Ishikawa (cell line): Measurements from ENCODE around the gene HOATZ.

Source experiments
- CEBPB ChIP-seq: IDR thresholded peaks from 2 replicates; pipeline ENCODE4 v1.6.1; 2012
- CREB1 ChIP-seq: IDR thresholded peaks from 2 replicates; pipeline ENCODE4 v1.6.1; 2012; ENCODE audit warnings: low read depth
- EGR1 ChIP-seq: IDR thresholded peaks from 2 replicates; pipeline ENCODE4 v1.6.1; 2012
- EP300 ChIP-seq: IDR thresholded peaks from 2 replicates; pipeline ENCODE4 v1.6.1; 2012; ENCODE audit warnings: borderline replicate concordance
- FOXM1 ChIP-seq: IDR thresholded peaks from 2 replicates; pipeline ENCODE4 v1.6.1; 2012; ENCODE audit warnings: low read depth, borderline replicate concordance
- NFIC ChIP-seq: IDR thresholded peaks from 2 replicates; pipeline ENCODE4 v1.6.1; 2012
- RAD21 ChIP-seq: IDR thresholded peaks from 2 replicates; pipeline ENCODE4 v1.6.1; 2012; ENCODE audit warnings: low read depth
- TAF1 ChIP-seq: IDR thresholded peaks from 2 replicates; pipeline ENCODE4 v1.6.1; 2012; ENCODE audit warnings: low read depth, mild to moderate bottlenecking
- TCF12 ChIP-seq: IDR thresholded peaks from 2 replicates; pipeline ENCODE4 v1.6.1; 2012; ENCODE audit warnings: low read depth
- TEAD4 ChIP-seq: IDR thresholded peaks from 2 replicates; pipeline ENCODE4 v1.6.1; 2012
- YY1 ChIP-seq: IDR thresholded peaks from 2 replicates; pipeline ENCODE4 v1.6.1; 2012; ENCODE audit warnings: low read depth
- ZBTB7A ChIP-seq: IDR thresholded peaks from 2 replicates; pipeline ENCODE4 v1.6.1; 2012; ENCODE audit warnings: low read depth
- TF ChIP-seq, protein P1 (sequence below): IDR thresholded peaks from 2 replicates; pipeline ENCODE4 v1.6.1; 2012
- TF ChIP-seq, protein P2 (sequence below): IDR thresholded peaks from 2 replicates; pipeline ENCODE4 v1.6.1; 2012
- TF ChIP-seq, protein P3 (sequence below): IDR thresholded peaks from 2 replicates; pipeline ENCODE4 v1.6.1; 2012; ENCODE audit warnings: low read depth, mild to moderate bottlenecking

HOATZ gene

DNA sequence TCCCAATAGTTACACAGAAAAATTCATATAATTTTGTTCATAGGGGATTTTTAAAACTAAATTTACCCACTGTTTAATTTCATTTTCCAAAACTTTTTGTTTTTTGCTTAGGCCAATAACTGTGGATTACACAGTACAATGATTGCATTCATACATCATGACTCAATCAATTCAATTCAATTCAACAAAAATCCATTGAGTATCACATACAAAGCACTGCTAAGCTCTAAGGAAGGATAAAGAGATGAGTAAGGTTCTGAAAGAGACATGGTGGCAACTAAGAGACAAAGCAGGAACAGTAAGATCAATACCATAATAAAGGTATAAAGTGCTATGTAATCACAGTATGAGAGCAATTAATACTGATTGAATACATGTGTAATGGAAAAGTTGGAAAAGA lies 16.6 kb downstream of the HOATZ start:
- TF ChIP-seq YY1 (no peak), EP300 (no peak), TEAD4 (no peak), FOXM1 (no peak), RAD21 (no peak), TAF1 (no peak), CEBPB (no peak), EGR1 (no peak), CREB1 (no peak), TCF12 (no peak), ZBTB7A (no peak), NFIC (no peak)
- TF ChIP-seq, protein P1, sequence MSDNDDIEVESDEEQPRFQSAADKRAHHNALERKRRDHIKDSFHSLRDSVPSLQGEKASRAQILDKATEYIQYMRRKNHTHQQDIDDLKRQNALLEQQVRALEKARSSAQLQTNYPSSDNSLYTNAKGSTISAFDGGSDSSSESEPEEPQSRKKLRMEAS, result no peak
- TF ChIP-seq, protein P2, sequence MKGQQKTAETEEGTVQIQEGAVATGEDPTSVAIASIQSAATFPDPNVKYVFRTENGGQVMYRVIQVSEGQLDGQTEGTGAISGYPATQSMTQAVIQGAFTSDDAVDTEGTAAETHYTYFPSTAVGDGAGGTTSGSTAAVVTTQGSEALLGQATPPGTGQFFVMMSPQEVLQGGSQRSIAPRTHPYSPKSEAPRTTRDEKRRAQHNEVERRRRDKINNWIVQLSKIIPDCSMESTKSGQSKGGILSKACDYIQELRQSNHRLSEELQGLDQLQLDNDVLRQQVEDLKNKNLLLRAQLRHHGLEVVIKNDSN, result no peak
- TF ChIP-seq, protein P3, sequence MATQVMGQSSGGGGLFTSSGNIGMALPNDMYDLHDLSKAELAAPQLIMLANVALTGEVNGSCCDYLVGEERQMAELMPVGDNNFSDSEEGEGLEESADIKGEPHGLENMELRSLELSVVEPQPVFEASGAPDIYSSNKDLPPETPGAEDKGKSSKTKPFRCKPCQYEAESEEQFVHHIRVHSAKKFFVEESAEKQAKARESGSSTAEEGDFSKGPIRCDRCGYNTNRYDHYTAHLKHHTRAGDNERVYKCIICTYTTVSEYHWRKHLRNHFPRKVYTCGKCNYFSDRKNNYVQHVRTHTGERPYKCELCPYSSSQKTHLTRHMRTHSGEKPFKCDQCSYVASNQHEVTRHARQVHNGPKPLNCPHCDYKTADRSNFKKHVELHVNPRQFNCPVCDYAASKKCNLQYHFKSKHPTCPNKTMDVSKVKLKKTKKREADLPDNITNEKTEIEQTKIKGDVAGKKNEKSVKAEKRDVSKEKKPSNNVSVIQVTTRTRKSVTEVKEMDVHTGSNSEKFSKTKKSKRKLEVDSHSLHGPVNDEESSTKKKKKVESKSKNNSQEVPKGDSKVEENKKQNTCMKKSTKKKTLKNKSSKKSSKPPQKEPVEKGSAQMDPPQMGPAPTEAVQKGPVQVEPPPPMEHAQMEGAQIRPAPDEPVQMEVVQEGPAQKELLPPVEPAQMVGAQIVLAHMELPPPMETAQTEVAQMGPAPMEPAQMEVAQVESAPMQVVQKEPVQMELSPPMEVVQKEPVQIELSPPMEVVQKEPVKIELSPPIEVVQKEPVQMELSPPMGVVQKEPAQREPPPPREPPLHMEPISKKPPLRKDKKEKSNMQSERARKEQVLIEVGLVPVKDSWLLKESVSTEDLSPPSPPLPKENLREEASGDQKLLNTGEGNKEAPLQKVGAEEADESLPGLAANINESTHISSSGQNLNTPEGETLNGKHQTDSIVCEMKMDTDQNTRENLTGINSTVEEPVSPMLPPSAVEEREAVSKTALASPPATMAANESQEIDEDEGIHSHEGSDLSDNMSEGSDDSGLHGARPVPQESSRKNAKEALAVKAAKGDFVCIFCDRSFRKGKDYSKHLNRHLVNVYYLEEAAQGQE, result no peak

DNA sequence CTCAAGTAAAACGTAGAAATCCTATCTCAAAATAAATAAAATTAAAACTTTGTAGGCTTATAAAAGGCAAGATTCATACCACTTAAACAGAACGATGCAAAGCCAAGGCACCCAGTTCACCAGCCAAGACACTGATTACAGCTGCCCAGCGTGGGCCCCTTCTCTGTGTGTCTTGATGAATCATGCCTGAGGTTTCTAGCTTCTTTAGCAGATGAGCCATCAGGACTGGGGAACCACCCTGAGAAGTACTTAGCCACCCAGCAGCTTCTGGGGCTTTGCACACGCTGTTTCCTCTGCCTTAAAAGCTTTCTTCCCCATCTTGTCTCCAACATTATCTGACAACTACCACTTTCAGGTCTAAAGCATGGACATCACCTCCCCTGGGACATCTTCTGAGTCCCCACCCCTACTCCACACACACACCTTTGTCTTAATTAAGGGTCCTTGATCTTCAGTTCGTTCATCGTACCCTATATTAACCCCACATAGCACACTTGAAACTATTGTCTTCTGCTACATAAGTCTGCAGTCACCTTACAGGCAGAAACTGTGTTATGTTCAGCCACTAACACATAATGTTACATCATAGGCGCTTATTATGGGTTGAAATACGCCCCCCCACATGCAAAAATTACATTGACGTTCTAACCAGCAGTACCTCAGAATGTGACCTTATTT lies 17.2 kb downstream of the HOATZ start:
- TF ChIP-seq, protein P2, result no peak
- TF ChIP-seq, protein P1, result no peak

DNA sequence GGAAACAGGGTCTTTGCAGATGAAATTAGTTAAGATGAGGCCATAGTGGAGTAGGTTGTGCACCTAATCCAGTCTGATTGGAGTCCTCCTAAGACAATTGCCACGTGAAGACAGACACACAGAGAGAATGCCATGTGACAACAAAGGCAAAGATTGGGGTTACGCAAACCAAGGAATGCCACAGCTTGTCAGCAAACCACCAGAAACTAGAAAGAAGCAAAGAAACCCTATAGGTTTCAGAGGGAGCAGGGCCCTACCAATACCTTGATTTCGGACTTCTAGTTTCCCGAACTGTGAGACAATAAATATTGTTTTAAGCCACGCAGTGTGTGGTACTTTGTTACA lies 17.8 kb downstream of the HOATZ start:
- no peak for TF ChIP-seq TAF1
- no peak for TF ChIP-seq ZBTB7A
- no peak for TF ChIP-seq TEAD4
- TF ChIP-seq, protein P1, result no peak
- TF ChIP-seq TCF12, result no peak
- TF ChIP-seq, protein P3, result no peak
- no peak for TF ChIP-seq YY1
- no peak for TF ChIP-seq NFIC
- TF ChIP-seq EP300, result no peak
- TF ChIP-seq EGR1, result no peak
- TF ChIP-seq, protein P2, result no peak
- TF ChIP-seq FOXM1, result no peak
- no peak for TF ChIP-seq CEBPB
- no peak for TF ChIP-seq RAD21

DNA sequence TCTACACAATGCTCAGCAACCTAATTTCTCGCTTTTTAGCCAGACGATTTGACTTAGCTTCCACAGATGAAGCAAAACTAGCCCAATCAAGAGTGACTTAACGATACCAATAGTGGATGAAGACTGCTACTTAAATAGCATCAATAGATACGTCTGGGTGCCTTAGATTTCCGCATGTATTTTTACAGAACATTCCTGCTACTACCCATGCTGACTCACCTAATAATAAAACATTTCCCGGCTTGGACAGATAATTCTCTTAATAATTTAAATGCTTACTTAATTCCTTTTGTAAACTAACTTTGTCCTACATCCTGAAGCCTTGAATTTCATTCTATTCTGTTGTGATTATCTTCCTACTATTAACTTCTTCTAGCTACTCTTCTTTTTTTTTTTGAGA lies 20.7 kb downstream of the HOATZ start:
- TF ChIP-seq CEBPB, result no peak
- TF ChIP-seq, protein P3, result no peak
- TF ChIP-seq CREB1, result no peak
- no peak for TF ChIP-seq NFIC
- TF ChIP-seq YY1, result no peak
- TF ChIP-seq, protein P1, result no peak
- no peak for TF ChIP-seq TAF1
- no peak for TF ChIP-seq RAD21
- TF ChIP-seq EP300, result no peak
- TF ChIP-seq TEAD4, result no peak
- TF ChIP-seq, protein P2, result no peak
- no peak for TF ChIP-seq EGR1
- no peak for TF ChIP-seq ZBTB7A
- no peak for TF ChIP-seq TCF12
- no peak for TF ChIP-seq FOXM1
